ENCODE results near the gene UBE4B. TPM values are rescaled to one million over a fixed set of nuclear protein-coding genes. Genes with fewer than 3 reads are reported as not detected.

UBE4B gene
- total and polyA plus RNA-seq, 2 of the 13 experiments (the other 11 are each of a cell fraction or from before 2014, with no cell fraction given), result 15.2 to 24.8 TPM

GRCh38 chr1:10187026-10187334, 154.2 kb downstream of the UBE4B start:
- intact Hi-C loops (cut with micrococcal nuclease; ENCODE audit: unreplicated experiment), result no loop called here
- ATAC-seq, result no peak
- TF ChIP-seq ZNF253 (CRISPR knock-in tag; IDR thresholded peaks at IDR 0.05; ENCODE audit: borderline replicate concordance) (no peak), KLF15 (CRISPR knock-in tag; IDR thresholded peaks at IDR 0.05; ENCODE audit: borderline replicate concordance) (no peak), KAT8 (CRISPR knock-in tag; IDR thresholded peaks at IDR 0.05) (no peak), ZSCAN22 (CRISPR knock-in tag; IDR thresholded peaks at IDR 0.05) (no peak), MATR3 (CRISPR knock-in tag; IDR thresholded peaks at IDR 0.05) (no peak), ZZZ3 (CRISPR knock-in tag; IDR thresholded peaks at IDR 0.05; ENCODE audit: borderline replicate concordance) (no peak), ZNF318 (CRISPR knock-in tag; IDR thresholded peaks at IDR 0.05) (no peak), MIER3 (CRISPR knock-in tag; IDR thresholded peaks at IDR 0.05; ENCODE audit: borderline replicate concordance) (no peak), GLI4 (CRISPR knock-in tag; IDR thresholded peaks at IDR 0.05; ENCODE audit: borderline replicate concordance) (no peak), TFE3 (CRISPR knock-in tag; IDR thresholded peaks at IDR 0.05) (no peak), CHCHD3 (CRISPR knock-in tag; IDR thresholded peaks at IDR 0.05) (no peak)
- TF ChIP-seq, protein P1, sequence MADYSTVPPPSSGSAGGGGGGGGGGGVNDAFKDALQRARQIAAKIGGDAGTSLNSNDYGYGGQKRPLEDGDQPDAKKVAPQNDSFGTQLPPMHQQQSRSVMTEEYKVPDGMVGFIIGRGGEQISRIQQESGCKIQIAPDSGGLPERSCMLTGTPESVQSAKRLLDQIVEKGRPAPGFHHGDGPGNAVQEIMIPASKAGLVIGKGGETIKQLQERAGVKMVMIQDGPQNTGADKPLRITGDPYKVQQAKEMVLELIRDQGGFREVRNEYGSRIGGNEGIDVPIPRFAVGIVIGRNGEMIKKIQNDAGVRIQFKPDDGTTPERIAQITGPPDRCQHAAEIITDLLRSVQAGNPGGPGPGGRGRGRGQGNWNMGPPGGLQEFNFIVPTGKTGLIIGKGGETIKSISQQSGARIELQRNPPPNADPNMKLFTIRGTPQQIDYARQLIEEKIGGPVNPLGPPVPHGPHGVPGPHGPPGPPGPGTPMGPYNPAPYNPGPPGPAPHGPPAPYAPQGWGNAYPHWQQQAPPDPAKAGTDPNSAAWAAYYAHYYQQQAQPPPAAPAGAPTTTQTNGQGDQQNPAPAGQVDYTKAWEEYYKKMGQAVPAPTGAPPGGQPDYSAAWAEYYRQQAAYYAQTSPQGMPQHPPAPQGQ (CRISPR knock-in tag; IDR thresholded peaks at IDR 0.05; ENCODE audit: borderline replicate concordance), result no peak
- TF ChIP-seq, protein P2, sequence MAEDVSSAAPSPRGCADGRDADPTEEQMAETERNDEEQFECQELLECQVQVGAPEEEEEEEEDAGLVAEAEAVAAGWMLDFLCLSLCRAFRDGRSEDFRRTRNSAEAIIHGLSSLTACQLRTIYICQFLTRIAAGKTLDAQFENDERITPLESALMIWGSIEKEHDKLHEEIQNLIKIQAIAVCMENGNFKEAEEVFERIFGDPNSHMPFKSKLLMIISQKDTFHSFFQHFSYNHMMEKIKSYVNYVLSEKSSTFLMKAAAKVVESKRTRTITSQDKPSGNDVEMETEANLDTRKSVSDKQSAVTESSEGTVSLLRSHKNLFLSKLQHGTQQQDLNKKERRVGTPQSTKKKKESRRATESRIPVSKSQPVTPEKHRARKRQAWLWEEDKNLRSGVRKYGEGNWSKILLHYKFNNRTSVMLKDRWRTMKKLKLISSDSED (CRISPR knock-in tag; IDR thresholded peaks at IDR 0.05), result no peak

More at GRCh38 chr1:10187026-10187334, 154.2 kb downstream of the UBE4B start:
- Histone ChIP-seq H3K27me3 (ENCODE audit: control insufficient read depth in 1 of 2, insufficient read depth in 2 of 2, low read length in 2 of 2) (no peaks in the 10 kb centered on the region), H3K27ac (ENCODE audit: extremely low read length, insufficient read depth, low read length) (no peak overlapping the region), H3K36me3 (replicated peaks in 1 of 2; ENCODE audit: control insufficient read depth in 1 of 2, insufficient read depth in 2 of 2, low read length in 2 of 2) (no peaks in the 10 kb centered on the region), H3K4me3 (replicated peaks in 1 of 3; ENCODE audit: insufficient read depth in 1 of 3, low read depth in 2 of 3, low read length in 3 of 3) (no peak overlapping the region), H3K9me3 (ENCODE audit: low read length) (no peaks in the 10 kb centered on the region), H3K4me2 (ENCODE audit: low read depth, low read length) (no peak overlapping the region), H3K79me2 (ENCODE audit: insufficient read depth, low read length) (no peaks in the 10 kb centered on the region), H2AFZ (ENCODE audit: low read length) (no peak overlapping the region), H3K9ac (ENCODE audit: insufficient read depth, low read depth, low read length) (no peak overlapping the region), H4K20me1 (ENCODE audit: insufficient read depth, low read length) (no peaks in the 10 kb centered on the region), H3K4me1 (ENCODE audit: insufficient read depth, low read length) (peaks cover 8% of the 10 kb centered on the region; the same call in 1 of the 2 replicates)
- no peak for DNase-seq (ENCODE audit: low spot score)
- no TSS peak for BruUV-seq (replicated peaks)
- in situ Hi-C loops (cut with HindIII; ENCODE audit: extremely low pct_ligation_motif_present, low pct_unique_long_range_greater_than_20kb), result no loop called here
- ChIA-PET CTCF (ENCODE audit: low intra/inter-chr PET ratio, low total read pairs) (no interaction called here), POLR2A (no interaction called here)
- WGBS (ENCODE audit: low lambda C conversion rate), result 96% methylated on average over 4 of the region's 4 CpGs
- no peak for FAIRE-seq

Data from HepG2 (cell line).